A204.1 (cell line): ENCODE measurements around the gene ANKRD36.
"Not testable (repeated sequence)": the region's sequence is repeated elsewhere in the genome, so short reads cannot be mapped to it uniquely, and the experiment has no call there.

ENCODE experiments used
- FAIRE-seq: peaks from 2 replicates; lab custom pipeline; 2012; peaks lifted over from hg19 to GRCh38; lab: Jason Lieb, UNC

Gene ANKRD36

DNA sequence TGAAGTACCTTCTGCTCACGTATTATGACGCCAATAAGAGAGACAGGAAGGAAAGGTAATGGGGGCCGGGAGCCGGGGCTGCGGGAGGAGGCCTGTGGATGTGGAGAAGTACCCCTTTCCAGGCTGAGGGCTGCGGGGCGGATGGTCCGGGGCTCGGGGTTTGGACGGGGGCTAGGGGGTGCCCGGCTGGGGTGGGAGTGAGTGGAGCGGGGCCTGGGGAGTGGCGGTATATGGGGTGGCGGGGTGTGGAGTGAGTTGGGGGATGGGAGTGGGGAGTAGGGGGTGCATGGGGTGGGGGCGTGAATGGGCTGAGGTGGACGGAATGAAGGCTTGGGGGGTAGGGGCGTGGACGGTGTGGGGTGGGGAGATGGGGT, 916 bp downstream of the ANKRD36 start:
- FAIRE-seq, result not testable (repeated sequence)

DNA sequence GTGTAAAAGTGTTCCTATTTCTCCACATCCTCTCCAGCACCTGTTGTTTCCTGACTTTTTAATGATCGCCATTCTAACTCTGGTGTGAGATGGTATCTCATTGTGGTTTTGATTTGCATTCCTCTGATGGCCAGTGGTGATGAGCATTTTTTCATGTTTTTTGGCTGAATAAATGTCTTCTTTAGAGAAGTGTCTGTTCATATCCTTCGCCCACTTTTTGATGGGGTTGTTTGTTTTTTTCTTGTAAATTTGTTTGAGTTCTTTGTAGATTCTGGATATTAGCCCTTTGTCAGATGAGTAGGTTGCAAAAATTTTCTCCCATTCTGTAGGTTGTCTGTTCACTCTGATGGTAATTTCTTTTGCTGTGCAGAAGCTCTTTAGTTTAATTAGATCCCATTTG, 16.1 kb downstream of the ANKRD36 start:
- FAIRE-seq, result not testable (repeated sequence)

DNA sequence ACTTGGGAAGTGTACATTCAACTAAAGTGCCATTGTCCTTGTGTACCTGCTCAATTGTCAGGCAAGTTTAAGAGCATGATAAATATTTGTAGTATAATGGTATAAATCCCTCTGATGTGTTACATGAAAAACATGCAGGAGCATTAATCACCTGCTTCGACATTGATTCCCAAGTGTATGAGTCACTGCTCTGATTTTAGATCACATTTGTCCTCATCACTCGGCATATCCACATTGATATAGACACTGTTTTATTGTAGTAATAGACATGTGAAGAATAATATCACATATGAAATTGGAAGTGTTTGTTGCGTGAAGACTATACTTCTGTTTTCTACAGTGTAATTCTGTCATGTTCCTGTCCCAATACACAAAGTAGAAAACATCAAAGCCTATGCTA, 31.1 kb downstream of the ANKRD36 start:
- not testable (repeated sequence) for FAIRE-seq

DNA sequence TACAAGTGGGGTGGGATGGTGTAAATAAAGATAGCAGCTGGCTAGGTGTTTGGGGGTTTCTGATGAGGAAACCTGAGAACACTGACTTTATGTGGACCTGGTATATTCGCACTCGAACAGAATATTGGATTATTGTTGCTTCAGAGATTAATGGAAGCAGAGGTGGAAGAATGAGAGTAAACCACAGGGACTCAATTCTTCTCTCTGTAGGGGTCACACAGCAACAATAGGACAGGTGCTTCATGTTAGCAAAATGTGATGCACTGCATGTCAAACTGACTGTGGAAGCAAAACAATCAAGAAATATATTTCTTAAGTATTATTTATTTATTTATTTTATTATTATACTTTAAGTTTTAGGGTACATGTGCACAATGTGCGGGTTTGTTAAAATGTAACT, 53.6 kb downstream of the ANKRD36 start:
- not testable (repeated sequence) for FAIRE-seq

DNA sequence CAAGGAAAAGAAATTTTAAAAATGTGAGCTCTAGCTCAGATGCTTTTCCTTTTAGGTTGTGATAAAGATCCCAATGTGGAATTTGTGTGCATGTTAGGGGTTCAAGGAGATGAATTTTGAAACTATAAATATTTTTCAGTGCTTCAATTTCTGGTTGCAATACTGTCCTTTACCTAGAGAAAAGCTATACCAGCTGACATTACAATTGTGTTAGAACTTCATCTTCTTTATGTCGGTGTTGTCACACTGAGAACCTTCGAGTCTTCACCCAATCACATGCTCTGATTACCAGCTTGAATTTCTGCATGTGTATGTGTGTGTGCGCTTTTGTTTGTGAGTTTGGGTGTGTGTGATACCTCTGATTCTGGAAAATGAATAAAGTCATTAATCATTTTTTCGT, 55.0 kb downstream of the ANKRD36 start:
- not testable (repeated sequence) for FAIRE-seq

DNA sequence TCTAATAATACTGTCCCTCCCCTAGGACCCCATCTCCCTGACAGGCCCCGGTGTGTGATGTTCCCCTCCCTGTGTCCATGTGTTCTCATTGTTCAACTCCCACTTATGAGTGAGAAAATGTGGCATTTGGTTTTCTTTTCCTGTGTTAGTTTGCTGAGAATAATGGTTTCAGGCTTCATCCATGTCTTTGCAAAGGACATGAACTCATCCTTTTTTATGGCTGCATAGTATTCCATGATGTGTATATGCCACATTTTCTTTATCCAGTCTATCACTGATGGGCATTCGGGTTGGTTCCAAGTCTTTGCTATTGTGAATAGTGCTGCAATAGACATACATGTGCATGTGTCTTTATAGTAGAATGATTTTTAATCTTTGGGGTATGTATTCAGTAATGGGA, 55.6 kb downstream of the ANKRD36 start:
- not testable (repeated sequence) for FAIRE-seq

DNA sequence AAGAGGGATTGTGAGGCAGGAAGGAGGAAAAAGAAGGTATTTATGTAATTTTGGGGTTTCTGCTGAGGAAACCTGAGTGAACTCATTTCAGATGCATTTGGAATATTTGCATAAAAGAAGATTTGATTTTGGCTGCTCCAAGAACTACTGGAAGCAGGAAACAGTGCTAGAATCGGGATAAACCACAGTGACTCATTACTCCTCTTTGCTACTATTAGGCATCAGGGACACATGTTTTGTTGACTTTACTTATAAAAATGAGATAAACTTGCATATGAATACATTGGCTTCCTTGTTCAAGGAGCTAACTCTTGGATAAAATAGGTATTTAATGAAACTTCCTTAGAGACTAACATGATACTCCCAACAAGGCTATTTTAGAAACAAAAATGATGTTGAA, 67.4 kb downstream of the ANKRD36 start:
- not testable (repeated sequence) for FAIRE-seq

DNA sequence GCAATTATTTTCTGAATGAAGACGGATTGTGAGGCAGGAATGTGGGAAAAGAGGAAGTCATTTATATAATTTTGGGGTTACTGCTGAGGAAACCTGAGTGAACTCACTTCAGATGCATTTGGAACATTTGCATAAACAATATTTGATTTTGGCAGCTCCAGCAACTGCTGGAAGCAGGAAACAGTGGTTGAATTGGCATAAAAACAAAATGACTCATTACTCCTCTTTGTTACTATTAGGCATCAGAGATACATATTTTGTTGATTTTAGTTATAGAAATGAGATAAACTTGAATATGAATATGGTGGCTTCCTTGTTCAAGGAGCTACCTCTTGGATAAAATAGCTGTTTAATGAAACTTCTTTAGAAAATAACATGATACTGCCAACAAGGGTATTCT, 82.4 kb downstream of the ANKRD36 start:
- FAIRE-seq, result not testable (repeated sequence)

DNA sequence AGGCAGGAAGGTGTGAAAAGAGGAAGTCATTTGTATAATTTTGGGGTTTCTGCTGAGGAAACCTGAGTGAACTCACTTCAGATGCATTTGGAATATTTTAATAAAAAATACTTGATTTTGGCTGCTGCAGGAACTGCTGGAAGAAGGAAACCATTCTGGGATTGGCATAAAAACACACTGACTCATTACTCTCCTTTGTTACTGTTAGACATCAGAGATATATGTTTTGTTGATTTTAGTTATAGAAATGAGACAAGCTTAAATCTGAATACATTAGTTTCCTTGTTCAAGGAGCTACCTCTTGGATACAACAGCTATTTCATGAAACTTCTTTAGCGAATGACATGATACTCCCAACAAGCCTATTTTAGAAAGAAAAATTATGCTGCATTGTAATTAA, 84.3 kb downstream of the ANKRD36 start:
- not testable (repeated sequence) for FAIRE-seq

DNA sequence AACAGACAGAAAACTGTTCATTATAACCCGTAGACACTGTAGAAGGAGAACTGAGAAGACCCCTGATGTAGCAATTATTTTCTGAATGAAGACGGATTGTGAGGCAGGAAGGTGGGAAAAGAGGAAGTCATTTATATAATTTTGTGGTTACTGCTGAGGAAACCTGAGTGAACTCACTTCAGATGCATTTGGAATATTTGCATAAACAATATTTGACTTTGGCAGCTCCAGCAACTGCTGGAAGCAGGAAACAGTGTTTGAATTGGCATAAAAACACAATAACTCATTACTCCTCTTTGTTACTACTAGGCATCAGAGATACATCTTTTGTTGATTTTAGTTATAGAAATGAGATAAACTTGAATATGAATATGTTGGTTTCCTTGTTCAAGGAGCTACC, 87.9 kb downstream of the ANKRD36 start:
- FAIRE-seq, result not testable (repeated sequence)

DNA sequence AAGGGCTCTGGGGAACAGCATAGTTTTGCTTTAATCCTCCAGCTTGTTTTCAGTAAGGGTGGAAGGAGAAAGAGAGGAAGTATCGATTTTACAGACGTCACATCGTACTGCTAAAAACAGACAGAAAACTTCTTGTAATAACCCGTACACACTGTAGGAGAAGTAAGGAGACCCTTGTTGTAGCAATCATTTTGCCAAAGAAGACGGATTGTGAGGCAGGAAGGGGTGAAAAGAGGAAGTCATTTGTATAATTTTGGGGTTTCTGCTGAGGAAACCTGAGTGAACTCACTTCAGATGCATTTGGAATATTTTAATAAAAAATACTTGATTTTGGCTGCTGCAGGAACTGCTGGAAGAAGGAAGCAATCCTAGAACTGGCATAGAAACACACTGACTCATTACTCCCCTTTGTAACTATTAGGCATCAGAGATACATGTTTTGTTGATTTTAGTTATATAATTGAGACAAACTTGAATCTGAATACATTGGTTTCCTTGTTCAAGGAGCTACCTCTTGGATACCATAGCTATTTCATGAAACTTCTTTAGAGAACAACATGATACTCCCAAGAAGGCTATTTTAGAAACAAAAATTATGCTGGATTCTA, 89.8 kb downstream of the ANKRD36 start:
- not testable (repeated sequence) for FAIRE-seq

DNA sequence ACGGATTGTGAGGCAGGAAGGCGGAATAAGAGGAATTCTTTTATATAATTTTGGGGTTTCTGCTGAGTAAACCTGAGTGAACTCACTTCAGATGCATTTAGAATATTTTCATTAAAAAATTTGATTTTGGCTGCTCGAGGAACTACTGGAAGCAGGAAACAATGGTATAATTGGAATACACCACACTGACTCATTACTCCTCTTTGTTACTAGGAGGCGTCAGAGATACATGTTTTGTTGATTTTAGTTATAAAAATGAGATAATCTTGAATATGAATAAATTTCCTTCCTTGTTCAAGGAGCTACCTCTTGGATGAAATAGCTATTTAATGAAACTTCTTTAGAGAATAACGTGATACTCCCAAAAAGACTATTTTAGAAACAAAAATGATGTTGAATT, 97.4 kb downstream of the ANKRD36 start:
- FAIRE-seq, result no peak

DNA sequence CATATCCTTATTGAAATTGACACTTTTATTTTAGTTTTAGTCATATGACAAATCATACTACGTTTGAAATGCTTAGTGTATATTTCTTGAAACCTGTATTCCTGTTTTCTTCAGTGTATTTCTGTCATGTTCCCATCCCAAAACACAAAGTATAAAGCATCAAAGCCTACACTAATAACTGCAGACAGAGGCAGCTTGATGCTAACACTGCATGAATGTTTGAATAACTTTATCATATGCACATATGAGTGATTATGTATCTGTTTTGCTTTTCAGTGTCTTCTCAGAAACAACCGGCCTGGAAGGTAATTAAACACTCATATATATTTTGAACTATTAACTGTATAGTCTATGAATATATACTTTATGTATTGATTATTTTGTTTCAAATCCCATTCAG, 102.1 kb downstream of the ANKRD36 start:
- not testable (repeated sequence) for FAIRE-seq

DNA sequence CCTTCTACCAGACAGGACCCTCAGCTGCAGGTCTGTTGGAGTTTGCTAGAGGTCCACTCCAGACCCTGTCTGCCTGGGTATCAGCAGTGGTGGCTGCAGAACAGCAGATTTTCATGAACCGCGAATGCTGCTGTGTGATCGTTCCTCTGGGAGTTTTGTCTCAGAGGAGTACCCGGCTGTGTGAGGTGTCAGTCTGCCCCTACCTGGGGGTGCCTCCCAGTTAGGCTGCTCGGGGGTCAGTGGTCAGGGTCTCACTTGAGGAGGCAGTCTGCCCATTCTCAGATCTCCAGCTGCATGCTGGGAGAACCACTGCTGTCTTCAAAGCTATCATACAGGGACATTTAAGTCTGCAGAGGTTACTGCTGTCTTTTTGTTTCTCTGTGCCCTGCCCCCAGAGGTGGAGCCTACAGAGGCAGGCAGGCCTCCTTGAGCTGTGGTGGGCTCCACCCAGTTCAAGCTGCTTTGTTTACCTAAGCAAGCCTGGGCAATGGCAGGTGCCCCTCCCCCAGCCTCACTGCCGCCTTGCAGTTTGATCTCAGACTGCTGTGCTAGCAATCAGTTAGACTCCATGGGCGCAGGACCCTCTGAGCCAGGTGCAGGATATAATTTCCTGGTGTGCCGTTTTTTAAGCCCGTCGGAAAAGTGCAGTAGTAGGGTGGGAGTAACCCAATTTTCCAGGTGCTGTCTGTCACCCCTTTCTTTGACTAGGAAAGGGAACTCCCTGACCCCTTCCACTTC, 118.1 kb downstream of the ANKRD36 start:
- FAIRE-seq, result not testable (repeated sequence)

DNA sequence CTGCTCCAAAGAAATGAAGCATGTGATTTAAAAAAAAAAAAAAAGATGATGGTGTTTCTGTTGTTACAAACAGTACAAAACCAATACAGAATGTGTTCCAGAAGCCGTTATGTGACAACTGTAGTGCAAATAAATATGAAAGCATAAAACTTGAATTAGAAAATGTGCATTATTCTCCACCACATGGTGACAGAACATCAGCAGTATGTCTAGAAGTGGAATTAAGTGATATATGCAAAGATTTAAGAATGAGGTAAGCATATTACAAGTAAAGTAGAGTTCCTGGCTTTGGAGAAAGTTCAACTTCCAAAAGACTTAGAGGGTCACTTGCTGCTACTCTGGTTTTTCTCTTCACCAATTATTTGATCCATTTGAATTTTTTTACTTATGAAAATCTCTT, 120.0 kb downstream of the ANKRD36 start:
- FAIRE-seq, result not testable (repeated sequence)

DNA sequence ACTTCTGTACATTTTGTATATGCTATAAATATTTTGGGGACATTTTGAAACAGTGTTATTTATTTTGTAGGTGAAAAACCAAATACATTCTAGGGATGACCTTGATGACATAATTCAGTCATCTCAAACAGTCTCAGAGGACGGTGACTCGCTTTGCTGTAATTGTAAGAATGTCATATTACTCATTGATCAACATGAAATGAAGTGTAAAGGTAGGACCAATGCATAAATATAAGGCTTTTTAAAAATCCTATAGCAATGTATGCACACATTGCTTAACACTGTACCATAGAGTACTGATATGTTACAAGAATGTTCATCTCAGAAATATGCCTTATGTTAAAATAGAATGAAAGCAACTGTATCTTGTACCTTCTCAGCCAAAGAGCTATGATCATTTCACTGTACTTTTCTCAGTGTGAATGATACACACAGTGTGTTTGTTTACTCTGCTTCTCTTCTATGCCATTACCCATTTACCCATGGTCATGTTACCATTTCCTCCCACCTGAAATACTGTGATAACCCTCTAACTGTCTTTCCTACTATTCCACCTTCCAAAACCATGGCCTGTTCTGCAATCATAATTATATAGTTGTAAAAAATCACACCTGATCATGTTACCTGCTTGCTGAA, 120.8 kb downstream of the ANKRD36 start:
- not testable (repeated sequence) for FAIRE-seq

DNA sequence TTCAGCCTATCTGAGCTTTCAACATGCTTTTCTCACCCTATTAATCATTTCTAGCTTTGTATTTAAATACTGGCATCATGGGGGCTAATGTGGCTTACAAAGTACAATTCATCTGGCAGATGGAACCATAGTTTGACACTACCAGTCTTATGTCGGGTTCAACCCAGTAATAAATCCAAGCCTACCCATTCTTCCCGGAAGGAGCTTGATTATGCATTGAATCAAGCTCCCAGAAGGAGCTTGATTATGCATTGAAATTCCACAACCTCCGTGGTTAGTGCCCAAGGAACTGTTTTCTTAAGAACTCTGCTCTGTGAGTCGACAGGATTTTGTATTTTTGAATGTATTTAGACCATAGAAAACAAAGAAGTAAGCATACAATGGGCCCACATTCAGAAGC, 148.2 kb downstream of the ANKRD36 start:
- FAIRE-seq, result not testable (repeated sequence)

DNA sequence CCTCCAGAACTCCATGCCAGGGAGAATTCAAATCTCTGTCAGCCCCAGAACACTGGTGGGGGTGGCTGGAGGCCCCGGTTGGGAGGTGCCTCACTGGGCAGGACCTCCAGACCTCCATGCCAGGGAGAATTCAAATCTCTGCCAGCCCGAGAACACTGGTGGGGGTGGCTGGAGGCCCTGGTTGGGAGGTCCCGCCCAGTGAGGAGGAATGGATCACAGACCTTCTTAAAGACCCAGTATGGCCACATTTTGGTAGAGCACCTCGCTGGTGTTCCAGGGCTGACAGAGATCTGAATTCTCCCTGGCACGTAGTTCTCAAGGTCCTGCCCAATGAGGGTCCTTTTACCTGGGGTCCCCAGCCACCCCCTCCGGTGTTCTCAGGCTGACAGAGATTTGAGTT, 153.5 kb downstream of the ANKRD36 start:
- FAIRE-seq, result not testable (repeated sequence)

DNA sequence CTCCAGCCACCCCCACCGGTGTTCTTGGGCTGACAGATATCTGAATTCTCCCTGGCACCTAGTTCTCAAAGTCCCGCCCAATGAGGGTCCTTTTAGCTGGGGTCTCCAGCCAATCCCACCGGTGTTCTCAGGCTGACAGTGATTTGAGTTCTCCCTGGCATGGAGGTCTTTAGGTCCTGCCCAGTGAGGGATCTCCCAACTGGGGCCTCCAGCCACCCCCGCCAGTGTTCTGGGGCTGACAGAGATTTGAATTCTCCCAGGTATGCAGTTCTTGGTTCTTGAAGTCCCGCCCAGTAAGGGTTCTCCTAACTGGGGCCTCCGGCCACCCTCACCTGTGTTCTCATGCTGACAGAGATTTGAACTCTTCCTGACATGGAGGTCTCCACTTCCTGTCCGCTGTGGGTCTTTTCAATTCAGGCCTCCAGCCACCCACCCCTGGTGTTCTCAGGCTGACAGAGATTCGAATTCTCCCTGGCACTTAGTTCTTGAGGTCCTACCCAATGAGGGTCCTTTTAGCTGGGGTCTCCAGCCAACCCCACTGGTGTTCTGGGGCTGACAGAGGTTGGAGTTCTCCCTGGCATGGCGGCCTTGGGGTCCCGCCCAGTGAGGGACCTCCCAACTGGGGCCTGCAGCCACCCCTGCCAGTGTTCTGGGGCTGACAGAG, 154.6 kb downstream of the ANKRD36 start:
- no peak for FAIRE-seq

DNA sequence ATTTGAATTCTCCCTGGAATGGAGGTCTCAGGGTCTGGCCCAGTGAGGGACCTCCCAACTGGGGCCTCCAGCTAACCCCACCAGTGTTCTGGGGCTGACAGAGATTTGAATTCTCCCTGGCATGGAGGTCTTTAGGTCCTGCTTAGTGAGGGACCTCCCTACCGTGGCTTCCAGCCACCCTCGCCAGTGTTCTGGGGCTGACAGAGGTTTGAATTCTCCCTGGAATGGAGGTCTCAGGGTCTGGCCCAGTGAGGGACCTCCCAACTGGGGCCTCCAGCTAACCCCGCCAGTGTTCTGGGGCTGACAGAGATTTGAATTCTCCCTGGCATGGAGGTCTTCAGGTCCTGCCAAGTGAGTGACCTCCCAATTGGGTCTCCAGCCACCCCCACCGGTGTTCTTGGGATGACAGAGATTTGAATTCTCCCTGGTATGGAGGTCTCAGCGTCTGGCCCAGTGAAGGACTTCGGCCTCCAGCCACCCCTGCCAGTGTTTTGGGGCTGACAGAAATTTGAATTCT, 155.2 kb downstream of the ANKRD36 start:
- not testable (repeated sequence) for FAIRE-seq

DNA sequence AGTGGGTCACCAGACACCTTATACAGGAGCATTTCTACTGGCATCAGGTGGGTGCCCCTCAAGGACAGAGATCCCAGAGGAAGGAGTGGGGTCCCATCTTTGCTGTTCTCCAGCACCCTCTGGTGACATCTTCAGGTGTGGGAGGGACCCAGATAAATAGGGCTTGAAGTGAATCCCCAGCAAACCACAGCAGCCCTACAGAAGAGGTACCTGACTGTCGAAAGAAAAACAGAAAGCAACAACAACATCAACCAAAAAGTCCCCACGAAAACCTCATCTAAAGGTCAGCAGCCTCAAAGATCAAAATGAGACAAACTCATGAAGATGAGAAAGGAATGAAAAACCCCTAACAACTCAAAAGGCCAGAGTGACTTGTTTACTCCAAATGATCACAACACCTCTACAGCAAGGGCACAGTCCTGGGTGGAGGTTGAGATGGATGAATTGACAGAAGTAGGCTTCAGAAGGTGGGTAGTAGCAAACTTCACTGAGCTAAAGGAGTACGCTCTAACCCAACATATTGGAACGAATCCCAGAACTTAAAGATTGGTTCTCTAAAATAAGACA, 163.4 kb downstream of the ANKRD36 start:
- FAIRE-seq, result not testable (repeated sequence)

DNA sequence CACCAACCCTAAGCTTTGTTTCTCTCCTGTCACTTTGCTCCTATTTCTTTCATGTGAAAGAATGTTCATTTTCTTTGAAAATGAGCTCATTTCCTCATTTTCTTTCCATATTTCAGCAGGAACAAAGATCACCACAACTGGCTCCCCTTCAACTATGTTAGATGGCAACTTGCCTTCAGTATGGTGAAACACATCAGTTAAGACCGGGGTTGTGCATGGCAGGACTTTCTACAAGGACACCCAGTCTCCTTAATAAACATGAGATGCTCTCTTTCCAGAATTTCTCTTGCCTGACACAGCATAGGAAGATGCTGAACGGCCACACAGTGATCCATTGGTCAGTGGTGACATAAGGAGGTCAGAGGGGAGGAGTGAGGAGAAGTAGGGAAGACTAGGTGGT, 172.2 kb downstream of the ANKRD36 start:
- not testable (repeated sequence) for FAIRE-seq
